Stimulated activated CD8-positive, alpha-beta memory T cell treated with anti-CD3 and anti-CD28 coated beads, Interleukin-15, amount 100 ng/mL, for 1 hour (primary cell): ENCODE measurements around the gene CRYBA2.

Source experiments
- DNase-seq: peaks from one replicate; pipeline ENCODE4 v3.0.0-alpha.2; 2020; ENCODE audit warnings: low read depth

The CRYBA2 gene

GRCh38 chr2:218954541-218955300 is 38.5 kb downstream of the CRYBA2 start:
- DNase-seq, result no peak

- DNase-seq, result no peak
These were observed 39.8 kb downstream of the CRYBA2 start for GRCh38 chr2:218953366-218953954.

- DNase-seq, result no peak
These were observed 41.1 kb downstream of the CRYBA2 start for GRCh38 chr2:218952160-218952559.

GRCh38 chr2:218946621-218947020 is 46.6 kb downstream of the CRYBA2 start:
- no peak for DNase-seq

DNA sequence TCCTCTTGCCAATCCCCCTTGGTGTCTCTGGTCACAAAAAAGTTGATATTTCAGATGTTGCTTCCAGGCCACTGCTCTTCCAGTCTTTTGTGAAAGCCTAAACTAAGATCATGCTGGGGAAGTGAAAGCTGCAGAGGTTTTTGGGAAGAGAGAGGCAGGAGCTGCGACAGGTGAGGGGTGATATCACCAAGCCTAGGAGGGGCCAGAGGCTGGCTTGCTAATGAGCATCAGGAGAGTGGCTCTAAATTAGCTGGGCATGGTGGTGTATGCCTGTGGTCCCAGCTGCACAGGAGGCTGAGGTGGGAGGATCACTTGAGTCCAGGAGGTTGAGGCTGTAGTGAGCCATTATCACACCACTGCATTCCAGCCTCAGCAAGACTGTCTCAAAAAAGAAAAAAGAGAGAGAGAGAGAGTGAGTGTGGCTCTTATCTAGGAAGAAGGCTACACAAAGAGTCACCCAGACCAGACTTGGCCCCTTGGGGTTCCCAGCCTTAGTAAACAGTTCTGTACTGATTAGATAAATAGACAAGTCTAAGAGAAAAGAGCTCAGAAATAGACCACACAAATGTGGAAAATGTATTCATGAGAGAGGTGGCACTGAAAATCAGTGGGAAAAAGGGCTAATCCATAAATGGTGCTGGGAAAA is 48.3 kb downstream of the CRYBA2 start:
- no peak for DNase-seq
